B cell (primary cell): ENCODE measurements around the gene GSX2. TPM values are rescaled to one million over a fixed set of nuclear protein-coding genes. Genes with fewer than 3 reads are reported as not detected.

ENCODE experiments used
- ATAC-seq: fragments of 200-7000 bp; cut with Tn5 transposase; one replicate; pipeline ENCODE4 v1.10.0; 2021; ENCODE audit warnings: low read depth, mild to moderate bottlenecking, moderate number of reproducible peaks, moderate library complexity
- CTCF ChIA-PET: fragments of 350-600 bp; sonication (Branson Sonifier 250); formaldehyde crosslinking; loops from one replicate; lab custom pipeline; 2021; ENCODE audit warnings: antibody characterized with exemption, inconsistent platforms; lab: Charles Lee
- POLR2A ChIA-PET: fragments of 350-600 bp; sonication (Branson Sonifier 250); formaldehyde crosslinking; loops from one replicate; lab custom pipeline; 2021; ENCODE audit warnings: antibody characterized with exemption; lab: Charles Lee
- DNase-seq: peaks from one replicate; pipeline ENCODE4 v3.0.0; 2013
- H2AFZ ChIP-seq: 2 replicates; pipeline ENCODE4 v1.6.1; 2012; ENCODE audit warnings: mild to moderate bottlenecking, low read depth, low read length; ENCODE audit not compliant: insufficient read depth, poor library complexity, severe bottlenecking
- H3K27ac ChIP-seq, 2 donors: 1 replicate in 1 of 2; 2 replicates in 1 of 2; pipeline ENCODE4 v1.5.1; 2012 to 2013; ENCODE audit warnings: low read length in 2 of 2, mild to moderate bottlenecking in 2 of 2, moderate library complexity in 1 of 2
- H3K27me3 ChIP-seq, 4 experiments: fragments of 200-600 bp in 1 of 4; sonication (generic) in 1 of 4; replicated peaks in 1 of 4; 1 replicate in 2 of 4; 2 replicates in 2 of 4; pipeline versions ENCODE4 v1.6.1 to v1.7.0; 2013 to 2016; ENCODE audit warnings: low read length in 3 of 4, mild to moderate bottlenecking in 2 of 4, mixed read lengths in 1 of 4, moderate library complexity in 1 of 4; ENCODE audit not compliant: insufficient read depth in 4 of 4, control insufficient read depth in 3 of 4; ENCODE audit errors: control extremely low read depth in 1 of 4
- H3K36me3 ChIP-seq, 2 experiments: replicated peaks in 1 of 2; 1 replicate in 1 of 2; 2 replicates in 1 of 2; pipeline versions ENCODE4 v1.6.1 to v1.7.1; 2013; ENCODE audit warnings: low read length in 1 of 2; ENCODE audit not compliant: insufficient read depth in 2 of 2, control insufficient read depth in 1 of 2; ENCODE audit errors: control extremely low read depth in 1 of 2, extremely low read depth in 1 of 2
- H3K4me1 ChIP-seq, 2 donors: fragments of 200-600 bp in 1 of 2; sonication (generic) in 1 of 2; 1 replicate in 1 of 2; 2 replicates in 1 of 2; pipeline versions ENCODE4 v1.5.1 to v1.6.1; 2013 to 2017; ENCODE audit warnings: low read length in 2 of 2; ENCODE audit not compliant: control insufficient read depth in 2 of 2, insufficient read depth in 2 of 2
- H3K4me2 ChIP-seq: replicated peaks from 2 replicates; pipeline ENCODE3; 2012; ENCODE audit warnings: mild to moderate bottlenecking, low read depth, low read length; ENCODE audit not compliant: poor library complexity, severe bottlenecking
- H3K4me3 ChIP-seq, 5 experiments: fragments of 200-600 bp in 1 of 5; sonication (generic) in 1 of 5; 1 replicate in 3 of 5; 2 replicates in 2 of 5; pipeline versions ENCODE4 v1.5.1 to v1.7.0; 2011 to 2016; ENCODE audit warnings: low read length in 4 of 5, mild to moderate bottlenecking in 4 of 5, low read depth in 2 of 5, control low read depth in 1 of 5, moderate library complexity in 1 of 5; ENCODE audit not compliant: insufficient read depth in 1 of 5; ENCODE audit errors: control extremely low read depth in 1 of 5, extremely low read depth in 1 of 5
- H3K79me2 ChIP-seq: fragments of 200-600 bp; sonication (generic); one replicate; pipeline ENCODE4 v1.6.0; 2016; ENCODE audit warnings: low read length; ENCODE audit not compliant: control insufficient read depth, insufficient read depth
- H3K9ac ChIP-seq: fragments of 200-600 bp; sonication (generic); 2 replicates; pipeline ENCODE4 v1.6.1; 2017; ENCODE audit warnings: mild to moderate bottlenecking, low read length, moderate library complexity
- H3K9me3 ChIP-seq, 3 donors: one replicate each; pipeline versions ENCODE4 v1.6.1 to v1.7.1; 2013; ENCODE audit warnings: low read length in 2 of 3; ENCODE audit not compliant: control insufficient read depth in 2 of 3, insufficient read depth in 1 of 3; ENCODE audit errors: control extremely low read depth in 1 of 3
- H4K20me1 ChIP-seq: 2 replicates; pipeline ENCODE4 v1.6.0; 2012; ENCODE audit warnings: mild to moderate bottlenecking, low read length; ENCODE audit not compliant: insufficient read depth, control insufficient read depth, poor library complexity, severe bottlenecking
- H3K27ac Mint-ChIP-seq: one replicate; pipeline ENCODE4 v1.8.0; 2021; ENCODE audit warnings: mixed read lengths
- H3K27me3 Mint-ChIP-seq: one replicate; pipeline ENCODE4 v1.8.0; 2021; ENCODE audit warnings: mixed read lengths
- H3K4me1 Mint-ChIP-seq: one replicate; pipeline ENCODE4 v1.8.0; 2021; ENCODE audit warnings: mixed read lengths
- H3K4me3 Mint-ChIP-seq: one replicate; pipeline ENCODE4 v1.8.0; 2021; ENCODE audit warnings: mixed read lengths
- H3K9me3 Mint-ChIP-seq: one replicate; pipeline ENCODE4 v1.8.0; 2022; ENCODE audit warnings: mixed read lengths; ENCODE audit not compliant: insufficient read depth
- EZH2 ChIP-seq: IDR thresholded peaks from 2 replicates; pipeline ENCODE4 v1.6.1; 2012; ENCODE audit warnings: borderline replicate concordance, low read depth, mild to moderate bottlenecking, moderate library complexity, low read length; ENCODE audit not compliant: insufficient read depth, poor library complexity, severe bottlenecking
- WGBS: methylation state at CpG from one replicate; pipeline ENCODE4 v1.1.5; 2013; ENCODE audit warnings: missing lambda C conversion rate; ENCODE audit not compliant: insufficient coverage; 5-methylcytosine and 5-hydroxymethylcytosine counted together
- intact Hi-C: fragments of 100-400 bp; cut with micrococcal nuclease; formaldehyde crosslinking; loops from one replicate; pipeline ENCODE4 v1.10.0; 2022
- polyA plus RNA-seq: library from polyadenylated mRNA; depleted of rRNA; stranded (reverse); fragments of >200 nt; gene quantifications from 2 replicates; pipeline ENCODE4 v1.2.3, GENCODE V29; 2012
- total RNA-seq, 2 donors: library from RNA; stranded (reverse); fragments of 120-200 nt in 1 of 2; gene quantifications; 1 replicate in 1 of 2; 2 replicates in 1 of 2; pipeline versions ENCODE4 v1.2.3 to v1.2.4, GENCODE V29; 2013 to 2022
- TF ChIP-seq, protein P1 (sequence below): fragments of 200-600 bp; IDR thresholded peaks from one replicate; pipeline ENCODE4 v1.8.0; 2022; ENCODE audit warnings: antibody characterized with exemption, mild to moderate bottlenecking

The GSX2 gene
- total and polyA plus RNA-seq, 2 donors (not counting 1 experiment from before 2014, with no cell fraction given), result 0.34 to 0.47 TPM

GRCh38 chr4:54091637-54092404 is 8.1 kb upstream of the GSX2 start:
- Histone ChIP-seq H2AFZ (peak overlapping the region; percentile 83), H3K36me3 (no peaks in the 10 kb centered on the region), H4K20me1 (no peaks in the 10 kb centered on the region), H3K4me3 (peak overlapping the region; percentile 41 to 59 (median 52)), H3K4me2 (peak overlapping the region; percentile 87), H3K9me3 (peaks cover 0 to 29% (median 0%) of the 10 kb centered on the region in 3 donors), H3K4me1 (peaks cover 33% of the 10 kb centered on the region in 2 donors), H3K27me3 (peaks cover 0 to 67% (median 58%) of the 10 kb centered on the region in 4 experiments), H3K27ac (no peak overlapping the region), H3K79me2 (no peaks in the 10 kb centered on the region), H3K9ac (peak overlapping the region; percentile 59)
- TF ChIP-seq EZH2, result no peak
- TF ChIP-seq, protein P1, sequence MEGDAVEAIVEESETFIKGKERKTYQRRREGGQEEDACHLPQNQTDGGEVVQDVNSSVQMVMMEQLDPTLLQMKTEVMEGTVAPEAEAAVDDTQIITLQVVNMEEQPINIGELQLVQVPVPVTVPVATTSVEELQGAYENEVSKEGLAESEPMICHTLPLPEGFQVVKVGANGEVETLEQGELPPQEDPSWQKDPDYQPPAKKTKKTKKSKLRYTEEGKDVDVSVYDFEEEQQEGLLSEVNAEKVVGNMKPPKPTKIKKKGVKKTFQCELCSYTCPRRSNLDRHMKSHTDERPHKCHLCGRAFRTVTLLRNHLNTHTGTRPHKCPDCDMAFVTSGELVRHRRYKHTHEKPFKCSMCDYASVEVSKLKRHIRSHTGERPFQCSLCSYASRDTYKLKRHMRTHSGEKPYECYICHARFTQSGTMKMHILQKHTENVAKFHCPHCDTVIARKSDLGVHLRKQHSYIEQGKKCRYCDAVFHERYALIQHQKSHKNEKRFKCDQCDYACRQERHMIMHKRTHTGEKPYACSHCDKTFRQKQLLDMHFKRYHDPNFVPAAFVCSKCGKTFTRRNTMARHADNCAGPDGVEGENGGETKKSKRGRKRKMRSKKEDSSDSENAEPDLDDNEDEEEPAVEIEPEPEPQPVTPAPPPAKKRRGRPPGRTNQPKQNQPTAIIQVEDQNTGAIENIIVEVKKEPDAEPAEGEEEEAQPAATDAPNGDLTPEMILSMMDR, result no peak
- Mint-ChIP-seq H3K4me3 (peak overlapping the region; percentile 89), H3K9me3 (peaks cover 3% of the 10 kb centered on the region), H3K27ac (peak overlapping the region; percentile 55), H3K4me1 (peaks cover 33% of the 10 kb centered on the region), H3K27me3 (peaks cover 78% of the 10 kb centered on the region)
- intact Hi-C loops, result loop anchor here (1.0 kb wide), 2 partner anchors 9 to 28 kb away; partner anchors contain the start of gene CHIC2
- under 1% methylated on average over 46 of the region's 48 CpGs for WGBS
- DNase-seq (peak; percentile 83), ATAC-seq (peak; percentile 79)
- ChIA-PET CTCF (no interaction called here), POLR2A (no interaction called here)
